ENCODE results near the gene NDUFB10.

The NDUFB10 gene

GRCh38 chr16:1947369-1947670 is 12.0 kb upstream of the NDUFB10 start:
- Histone ChIP-seq H3K4me2 (ENCODE audit: low read length) (no peak overlapping the region), H3K27me3 (ENCODE audit: control insufficient read depth, low read length) (no peaks in the 10 kb centered on the region), H3K27ac (ENCODE audit: low read depth, low read length) (no peak overlapping the region), H3K9me2 (replicated peaks; ENCODE audit: control insufficient read depth, low read length) (no peaks in the 10 kb centered on the region), H3K36me3 (ENCODE audit: control insufficient read depth, low read length) (no peaks in the 10 kb centered on the region), H3K4me3 (ENCODE audit: low read length) (no peak overlapping the region), H3K4me1 (ENCODE audit: control insufficient read depth, low read length) (peaks cover 11% of the 10 kb centered on the region), H4K20me1 (ENCODE audit: control insufficient read depth, insufficient read depth, low read depth, low read length) (no peaks in the 10 kb centered on the region), H3K9me3 (ENCODE audit: control insufficient read depth, insufficient read depth, low read length) (no peaks in the 10 kb centered on the region), H3F3A (ENCODE audit: control insufficient read depth, insufficient read depth) (no peaks in the 10 kb centered on the region), H3K79me2 (ENCODE audit: control insufficient read depth, low read length) (no peaks in the 10 kb centered on the region)
- TF ChIP-seq CTCF (IDR thresholded peaks at IDR 0.05; ENCODE audit: low read depth, low read length, poor library complexity, severe bottlenecking), result no peak
- TF ChIP-seq EZH2phosphoT487 (IDR thresholded peaks at IDR 0.05; ENCODE audit: borderline replicate concordance, low read length), result no peak

GRCh38 chr16:1949507-1949906 is 9.8 kb upstream of the NDUFB10 start:
- Histone ChIP-seq H3K9me3 (ENCODE audit: control insufficient read depth, insufficient read depth, low read length) (no peaks in the 10 kb centered on the region), H3K4me2 (ENCODE audit: low read length) (no peak overlapping the region), H3F3A (ENCODE audit: control insufficient read depth, insufficient read depth) (no peaks in the 10 kb centered on the region), H3K4me3 (ENCODE audit: low read length) (no peak overlapping the region), H3K27ac (ENCODE audit: low read depth, low read length) (no peak overlapping the region), H3K27me3 (ENCODE audit: control insufficient read depth, low read length) (no peaks in the 10 kb centered on the region), H3K9me2 (replicated peaks; ENCODE audit: control insufficient read depth, low read length) (no peaks in the 10 kb centered on the region), H3K79me2 (ENCODE audit: control insufficient read depth, low read length) (no peaks in the 10 kb centered on the region), H3K36me3 (ENCODE audit: control insufficient read depth, low read length) (no peaks in the 10 kb centered on the region), H4K20me1 (ENCODE audit: control insufficient read depth, insufficient read depth, low read depth, low read length) (no peaks in the 10 kb centered on the region), H3K4me1 (ENCODE audit: control insufficient read depth, low read length) (no peaks in the 10 kb centered on the region)
- TF ChIP-seq CTCF (IDR thresholded peaks at IDR 0.05; ENCODE audit: low read depth, low read length, poor library complexity, severe bottlenecking), result no peak
- no peak for TF ChIP-seq EZH2phosphoT487 (IDR thresholded peaks at IDR 0.05; ENCODE audit: borderline replicate concordance, low read length)

- no peaks in the 10 kb centered on the region for H3K27me3 ChIP-seq (ENCODE audit: control insufficient read depth, low read length)
- H3F3A ChIP-seq (ENCODE audit: control insufficient read depth, insufficient read depth), result no peaks in the 10 kb centered on the region
- no peak overlapping the region for H3K4me2 ChIP-seq (ENCODE audit: low read length)
- no peaks in the 10 kb centered on the region for H3K9me2 ChIP-seq (replicated peaks; ENCODE audit: control insufficient read depth, low read length)
- H3K36me3 ChIP-seq (ENCODE audit: control insufficient read depth, low read length), result no peaks in the 10 kb centered on the region
- H3K27ac ChIP-seq (ENCODE audit: low read depth, low read length), result no peak overlapping the region
- no peaks in the 10 kb centered on the region for H3K4me1 ChIP-seq (ENCODE audit: control insufficient read depth, low read length)
- no peaks in the 10 kb centered on the region for H3K79me2 ChIP-seq (ENCODE audit: control insufficient read depth, low read length)
- H3K9me3 ChIP-seq (ENCODE audit: control insufficient read depth, insufficient read depth, low read length), result no peaks in the 10 kb centered on the region
- TF ChIP-seq CTCF (IDR thresholded peaks at IDR 0.05; ENCODE audit: low read depth, low read length, poor library complexity, severe bottlenecking), result no peak
- TF ChIP-seq EZH2phosphoT487 (IDR thresholded peaks at IDR 0.05; ENCODE audit: borderline replicate concordance, low read length), result no peak
- no peaks in the 10 kb centered on the region for H4K20me1 ChIP-seq (ENCODE audit: control insufficient read depth, insufficient read depth, low read depth, low read length)
- no peak overlapping the region for H3K4me3 ChIP-seq (ENCODE audit: low read length)
These were observed 9.3 kb upstream of the NDUFB10 start for GRCh38 chr16:1950047-1950446.

- Histone ChIP-seq H3K4me3 (ENCODE audit: low read length) (no peak overlapping the region), H3K27me3 (ENCODE audit: control insufficient read depth, low read length) (no peaks in the 10 kb centered on the region), H3K9me2 (replicated peaks; ENCODE audit: control insufficient read depth, low read length) (no peaks in the 10 kb centered on the region), H3K4me2 (ENCODE audit: low read length) (no peak overlapping the region), H3K27ac (ENCODE audit: low read depth, low read length) (no peak overlapping the region), H3K36me3 (ENCODE audit: control insufficient read depth, low read length) (no peaks in the 10 kb centered on the region), H3K79me2 (ENCODE audit: control insufficient read depth, low read length) (no peaks in the 10 kb centered on the region), H3K4me1 (ENCODE audit: control insufficient read depth, low read length) (no peaks in the 10 kb centered on the region), H4K20me1 (ENCODE audit: control insufficient read depth, insufficient read depth, low read depth, low read length) (no peaks in the 10 kb centered on the region), H3K9me3 (ENCODE audit: control insufficient read depth, insufficient read depth, low read length) (no peaks in the 10 kb centered on the region), H3F3A (ENCODE audit: control insufficient read depth, insufficient read depth) (no peaks in the 10 kb centered on the region)
- no peak for TF ChIP-seq CTCF (IDR thresholded peaks at IDR 0.05; ENCODE audit: low read depth, low read length, poor library complexity, severe bottlenecking)
- TF ChIP-seq EZH2phosphoT487 (IDR thresholded peaks at IDR 0.05; ENCODE audit: borderline replicate concordance, low read length), result no peak
These were observed 8.8 kb upstream of the NDUFB10 start for GRCh38 chr16:1950559-1950958.
